NCI-H345 treated with DMSO at 0.1 percent for 48 hours (cell line): ENCODE data around the gene ING5.

ENCODE experiments used
- DNase-seq: peaks from one replicate; lab custom pipeline; 2025; ENCODE audit not compliant: unreplicated experiment; lab: John Stamatoyannopoulos, UW

The ING5 gene

GRCh38 chr2:241672243-241673188 is 29.3 kb upstream of the ING5 start:
- no peak for DNase-seq

- DNase-seq, result no peak
Observed at GRCh38 chr2:241673189-241673663, 28.6 kb upstream of the ING5 start.

GRCh38 chr2:241673797-241674725 is 27.8 kb upstream of the ING5 start:
- DNase-seq, result no peak

DNA sequence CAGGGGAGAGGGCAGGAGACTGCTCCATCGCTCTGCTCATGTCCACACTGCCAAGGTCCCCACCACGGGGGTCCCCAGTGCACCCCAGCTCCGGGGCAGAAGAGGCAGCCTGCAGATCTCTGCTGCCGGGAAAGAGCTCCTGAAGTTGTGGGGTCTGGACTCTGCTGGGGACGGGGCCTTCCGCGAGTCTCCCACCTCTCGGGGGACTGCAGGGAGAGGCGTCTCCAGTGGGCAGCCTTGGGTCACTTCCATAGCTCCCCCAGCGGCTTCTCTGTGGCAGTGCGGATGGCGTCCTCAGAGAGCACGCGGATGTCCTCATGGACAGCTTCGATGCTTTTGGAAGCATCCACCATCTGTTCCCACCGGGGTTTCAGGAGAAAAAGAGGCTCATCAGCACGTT is 26.0 kb upstream of the ING5 start:
- no peak for DNase-seq

DNA sequence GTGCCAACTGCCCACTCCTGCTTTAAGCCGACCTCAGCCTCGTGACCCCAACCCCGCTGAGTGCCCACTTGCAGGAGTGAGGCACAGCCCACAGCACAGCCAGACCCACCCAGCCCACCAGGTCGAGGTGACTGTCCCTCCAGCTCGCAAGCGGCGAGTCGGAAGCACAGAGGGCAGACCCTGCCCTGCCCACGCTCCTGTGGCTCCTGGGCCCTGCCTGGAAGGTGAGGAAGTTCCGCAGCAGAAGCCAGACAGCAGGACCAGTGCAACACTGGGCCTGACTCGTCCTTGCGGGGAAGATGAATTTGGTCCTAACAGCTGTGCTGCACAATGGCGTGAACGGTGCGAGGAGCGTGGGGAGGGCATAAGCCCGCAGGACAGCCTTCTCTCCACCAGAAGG is 25.2 kb upstream of the ING5 start:
- no peak for DNase-seq

GRCh38 chr2:241677392-241677791 is 24.4 kb upstream of the ING5 start:
- no peak for DNase-seq

DNA sequence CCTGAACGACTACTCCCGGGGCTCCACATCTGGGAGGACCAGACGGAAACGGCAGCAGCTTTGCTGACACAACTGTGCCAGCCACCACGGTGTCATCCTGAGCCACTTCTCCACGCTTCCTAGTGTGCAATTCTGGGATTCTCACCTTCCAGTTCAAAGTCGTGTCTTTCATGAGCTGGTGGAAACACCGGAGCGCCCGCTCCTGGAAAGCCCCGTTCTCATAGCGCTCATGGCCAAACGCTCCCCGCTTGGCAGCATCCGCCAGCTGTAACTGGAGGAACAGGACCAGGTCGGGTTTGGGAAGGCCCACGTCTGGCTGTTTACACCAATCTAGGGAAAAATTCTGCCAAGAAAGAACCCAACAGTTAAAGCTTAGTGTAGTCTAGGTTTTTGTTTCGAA is 23.5 kb upstream of the ING5 start:
- DNase-seq, result no peak

DNA sequence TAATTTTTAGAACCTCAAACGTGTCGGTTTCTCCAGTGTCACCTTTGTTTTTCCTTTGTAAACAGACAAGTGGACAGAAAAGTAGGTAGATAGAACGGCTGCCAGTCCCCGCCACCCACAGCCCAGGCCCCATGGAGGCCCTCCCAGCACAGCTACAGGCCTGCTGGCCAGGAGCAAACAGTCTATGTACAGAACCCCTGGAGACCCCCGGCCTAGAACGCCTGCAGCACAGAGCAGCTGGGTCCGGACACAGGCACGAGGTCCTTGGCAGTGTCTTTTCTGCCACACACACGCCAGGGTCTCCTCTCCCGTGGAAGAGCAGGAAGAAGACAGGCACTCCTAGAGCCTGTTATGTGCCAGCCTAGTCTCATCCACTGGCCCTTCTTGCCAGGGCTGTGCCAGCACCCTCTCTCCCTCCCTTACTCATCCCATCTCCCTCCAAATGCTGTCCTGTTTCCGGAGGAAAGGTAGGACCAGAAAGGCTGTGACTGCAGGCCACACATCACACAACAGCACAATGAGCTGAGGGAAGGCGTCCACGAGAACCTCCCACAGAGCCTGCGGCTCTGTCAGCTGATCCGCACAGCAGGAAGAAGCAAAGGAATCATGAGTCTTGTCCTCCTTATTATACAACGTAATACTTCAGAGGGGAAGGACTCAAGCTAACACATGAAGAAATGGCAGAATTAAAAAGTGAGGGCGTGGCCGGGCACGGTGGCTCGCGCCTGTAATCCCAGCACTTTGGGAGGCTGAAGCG is 22.9 kb upstream of the ING5 start:
- no peak for DNase-seq

- no peak for DNase-seq
Observed at GRCh38 chr2:241680044-241680443, 21.8 kb upstream of the ING5 start.

GRCh38 chr2:241680827-241681599 is 20.8 kb upstream of the ING5 start:
- DNase-seq, result no peak

- DNase-seq, result no peak
Observed at GRCh38 chr2:241686324-241686649, 15.6 kb upstream of the ING5 start.

DNA sequence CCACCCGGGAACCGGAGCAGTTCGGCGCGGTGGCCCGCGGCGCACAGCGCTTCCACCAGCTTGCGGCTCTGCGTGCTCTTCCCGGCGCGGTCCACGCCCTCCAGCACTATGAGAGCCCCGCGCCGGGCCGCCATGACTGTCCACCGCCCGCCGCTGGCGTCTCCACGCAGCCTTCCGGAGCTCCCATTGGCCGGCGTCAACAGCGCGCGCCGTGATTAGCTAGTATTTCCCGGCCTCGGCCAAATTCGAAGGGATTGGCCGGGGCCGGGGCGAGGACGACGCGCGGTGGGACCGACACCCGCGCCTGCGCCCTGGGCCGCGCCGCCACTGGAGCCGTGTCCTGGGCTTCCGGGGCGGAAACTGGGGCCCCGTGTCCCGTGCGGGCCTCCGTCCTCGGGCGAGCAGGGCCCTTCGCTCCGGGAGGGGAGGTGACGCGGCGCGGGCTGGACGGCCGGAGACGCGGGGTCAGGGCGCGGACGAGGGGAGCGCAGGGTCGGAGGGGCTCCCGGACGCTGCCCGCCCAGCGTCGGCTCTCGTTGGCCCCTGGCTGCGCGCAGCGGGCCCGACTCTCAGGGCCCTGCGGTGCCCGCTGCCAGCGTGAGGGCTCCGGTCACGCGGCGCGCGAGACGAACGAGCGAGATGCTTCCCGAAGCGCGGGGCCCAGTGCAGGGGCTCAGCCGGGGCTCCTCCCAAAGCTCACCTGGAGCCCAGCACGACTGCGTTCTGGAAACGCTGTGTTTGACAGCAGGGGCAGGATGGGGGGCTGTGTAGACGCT is 15.0 kb upstream of the ING5 start, which contains the start of gene DTYMK:
Gene DTYMK, minus strand, starts transcription at position 166 of the 776 bp plus-strand sequence. Its CDS starts 32 bp downstream, at position 134.
- peak; percentile 90 for DNase-seq

GRCh38 chr2:241689306-241689705 is 12.5 kb upstream of the ING5 start:
- no peak for DNase-seq

DNA sequence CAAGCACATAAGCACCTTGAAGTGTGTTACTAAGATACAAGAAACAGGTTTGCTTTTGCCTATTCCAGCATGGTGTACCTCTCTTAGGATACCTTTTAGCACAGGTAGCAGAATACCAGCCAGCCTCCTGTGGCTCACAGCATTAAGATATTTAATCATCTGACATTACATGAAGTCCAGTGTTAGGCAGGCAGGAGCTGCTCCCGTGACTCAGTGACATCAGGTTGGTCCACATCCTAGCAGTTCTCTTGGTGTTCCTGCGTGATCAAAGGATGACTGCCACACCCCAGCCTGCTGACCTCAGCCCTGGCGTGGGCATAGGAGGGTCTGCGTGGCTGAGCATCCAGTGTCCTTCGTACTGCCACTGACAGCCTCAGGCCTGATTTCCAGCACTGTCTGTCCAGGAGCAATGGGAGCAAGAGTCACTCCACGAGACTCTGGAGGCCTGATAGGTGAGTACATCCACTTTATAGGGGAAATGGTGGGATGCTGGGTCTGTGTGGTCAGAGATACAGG is 11.6 kb upstream of the ING5 start:
- DNase-seq, result no peak

GRCh38 chr2:241692448-241692847 is 9.4 kb upstream of the ING5 start:
- no peak for DNase-seq

GRCh38 chr2:241695651-241696050 is 6.2 kb upstream of the ING5 start:
- DNase-seq, result no peak

GRCh38 chr2:241701149-241701398 is 765 bp upstream of the ING5 start:
- DNase-seq, result peak; percentile 75

- DNase-seq, result peak; percentile 78
Observed at GRCh38 chr2:241702155-241703031, 554 bp downstream of the ING5 start.
